NCI-H2171 (cell line): ENCODE data around the gene DSC3.
A peak's percentile ranks its signal among the peaks of the same experiment; 100 is the strongest.

ENCODE experiments used
- DNase-seq: peaks from one replicate; lab custom pipeline; 2025; lab: John Stamatoyannopoulos, UW

DSC3 gene

DNA sequence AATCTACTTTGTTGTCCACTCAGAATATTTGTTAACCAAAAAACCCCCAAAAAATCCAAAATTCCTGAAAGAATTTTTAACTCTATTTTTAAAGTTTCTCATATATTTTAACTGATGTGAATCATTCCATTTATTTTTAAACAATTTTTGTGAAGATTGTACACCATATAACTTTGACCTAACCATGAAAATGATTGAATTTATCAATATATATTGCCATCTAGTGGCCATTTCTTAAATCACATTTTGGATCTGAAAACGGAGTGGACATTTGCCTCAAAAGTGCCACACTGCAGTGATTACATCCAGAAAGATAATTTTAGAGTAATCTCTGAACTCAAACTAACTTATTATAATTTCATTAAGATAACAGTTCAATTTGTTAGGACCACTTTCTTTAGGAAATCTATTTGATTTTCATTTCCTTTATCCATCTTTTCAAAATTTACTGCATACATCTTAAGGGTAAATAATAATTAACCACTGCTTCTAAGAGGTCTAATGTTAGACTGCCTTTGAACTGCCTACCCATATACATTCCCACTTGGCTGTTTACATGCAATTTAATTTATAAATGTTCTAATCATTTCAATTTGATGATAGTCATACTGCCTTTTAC lies 71.1 kb downstream of the DSC3 start:
- peak; percentile 1 for DNase-seq

DNA sequence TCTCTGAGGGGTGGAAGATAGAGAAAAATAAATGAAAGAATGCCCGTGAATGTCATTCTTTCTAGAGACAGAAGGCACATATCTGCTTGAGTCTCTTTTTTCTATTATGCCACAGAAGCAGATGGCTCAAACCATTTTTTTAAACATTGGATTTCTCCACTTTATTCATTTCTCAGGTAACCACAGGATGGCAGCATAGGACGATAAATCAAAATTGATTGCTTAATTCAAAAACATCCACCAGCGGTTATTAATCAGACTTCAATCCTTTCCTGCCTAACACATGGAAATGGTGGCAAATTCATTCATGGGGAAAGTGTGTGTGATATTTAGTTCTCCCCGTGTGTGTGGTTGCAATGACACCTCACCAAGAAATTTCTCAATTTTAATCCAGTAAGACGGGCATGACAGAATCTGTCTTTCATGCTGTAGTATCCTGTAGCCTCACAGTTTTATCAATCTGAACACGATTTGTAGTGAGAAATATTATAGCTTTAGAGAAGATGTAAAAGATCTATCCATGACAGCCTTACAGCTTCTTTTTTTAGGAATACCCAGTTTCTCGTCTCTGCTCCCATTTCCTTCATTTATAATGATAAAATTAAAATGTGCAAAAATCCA lies 72.2 kb downstream of the DSC3 start:
- peak; percentile 57 for DNase-seq

DNA sequence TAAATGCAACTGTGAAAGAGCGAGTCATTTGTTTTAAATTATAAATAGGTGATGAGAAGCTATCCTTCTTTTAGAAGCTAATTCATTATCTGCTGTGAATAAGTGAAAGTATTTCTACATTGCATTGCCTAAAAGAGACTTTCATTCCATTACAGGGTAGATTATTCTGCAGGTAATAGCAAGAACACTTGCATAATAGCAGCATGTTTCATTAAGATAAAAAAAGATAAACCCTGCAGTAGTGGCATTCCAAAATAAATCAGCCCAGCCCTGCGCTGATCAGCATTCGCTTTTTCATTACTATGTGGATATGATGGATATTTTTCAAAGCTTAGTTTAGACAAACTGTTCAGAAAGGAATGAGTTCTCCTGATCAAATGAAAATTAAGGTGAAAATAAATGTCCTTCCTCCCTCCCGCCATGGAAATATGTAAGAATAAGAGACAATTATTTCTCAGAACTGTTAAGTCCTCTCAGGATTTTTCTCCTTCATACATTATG lies 72.8 kb downstream of the DSC3 start:
- DNase-seq, result no peak

DNA sequence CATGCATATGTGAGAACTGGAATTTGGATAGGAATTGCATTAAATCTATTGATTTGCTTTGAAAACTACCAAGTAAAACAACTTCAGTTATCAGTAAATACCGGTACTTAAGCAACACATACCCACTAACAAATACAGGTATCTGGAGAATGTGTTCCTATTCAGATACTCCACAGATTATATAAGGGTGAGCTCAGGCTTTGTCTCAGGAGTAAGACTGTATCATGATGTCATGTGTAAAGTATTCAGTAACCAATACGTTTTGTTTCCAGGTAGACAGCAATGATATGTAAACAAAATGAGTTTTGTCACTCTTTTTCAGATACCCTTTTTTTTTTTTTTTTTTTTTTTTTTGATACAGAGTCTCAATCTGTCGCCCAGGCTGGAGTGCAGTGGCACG lies 74.8 kb downstream of the DSC3 start:
- no peak for DNase-seq

DNA sequence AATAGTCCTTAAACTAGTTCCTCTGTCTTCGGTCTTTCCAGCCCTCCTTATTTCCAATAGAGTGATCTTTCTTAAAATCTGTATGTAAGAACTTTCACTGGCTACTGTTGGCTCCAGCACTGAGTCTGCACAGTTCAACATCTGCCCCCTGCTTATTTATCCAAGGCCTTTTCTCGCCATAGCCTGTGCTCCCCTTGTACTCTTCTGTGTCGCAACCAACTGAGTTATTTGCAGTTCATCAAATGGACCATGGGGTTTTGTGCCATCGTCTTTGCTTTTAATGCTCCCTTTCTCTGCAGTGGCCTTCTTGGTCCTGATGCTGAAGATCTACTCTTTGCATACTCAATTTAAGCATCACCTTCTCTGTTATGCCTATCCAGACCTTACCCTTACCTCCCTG lies 77.3 kb downstream of the DSC3 start:
- no peak for DNase-seq

DNA sequence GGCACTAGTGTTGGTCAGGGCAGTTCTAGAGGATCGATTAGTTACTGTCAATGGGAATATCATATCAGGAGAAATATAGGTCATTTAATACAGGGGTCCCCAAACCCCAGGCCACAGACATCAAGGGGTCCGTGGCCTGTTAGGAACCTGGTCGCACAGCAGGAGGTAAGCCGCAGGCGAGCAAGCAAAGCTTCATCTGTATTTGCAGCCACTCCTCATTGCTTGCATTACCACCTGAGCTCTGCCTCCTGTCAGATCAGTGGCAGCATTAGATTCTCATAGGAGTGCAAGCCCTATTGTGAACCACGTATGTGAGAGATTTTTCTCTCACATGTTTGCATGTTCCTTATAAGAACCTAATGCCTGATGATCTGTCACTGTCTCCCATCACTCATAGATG lies 81.9 kb downstream of the DSC3 start:
- no peak for DNase-seq

DNA sequence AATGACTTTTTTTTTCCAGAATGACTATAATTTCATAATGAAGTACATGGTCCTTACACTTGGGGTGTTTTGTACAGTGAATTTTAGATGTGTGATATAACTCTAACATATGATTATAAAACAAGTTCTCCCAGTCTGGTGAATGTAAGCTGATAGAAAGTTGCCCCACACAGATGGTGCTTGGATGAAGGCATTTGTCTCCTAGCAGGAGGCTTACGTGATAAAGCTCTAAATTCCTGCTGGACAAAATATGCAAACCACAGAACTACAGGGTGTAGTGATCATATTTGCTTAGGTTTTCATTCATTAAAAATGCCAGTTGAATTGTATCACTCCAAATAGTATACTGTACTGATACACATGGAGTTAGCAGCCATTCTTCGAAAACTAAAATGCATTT lies 85.5 kb downstream of the DSC3 start:
- no peak for DNase-seq

DNA sequence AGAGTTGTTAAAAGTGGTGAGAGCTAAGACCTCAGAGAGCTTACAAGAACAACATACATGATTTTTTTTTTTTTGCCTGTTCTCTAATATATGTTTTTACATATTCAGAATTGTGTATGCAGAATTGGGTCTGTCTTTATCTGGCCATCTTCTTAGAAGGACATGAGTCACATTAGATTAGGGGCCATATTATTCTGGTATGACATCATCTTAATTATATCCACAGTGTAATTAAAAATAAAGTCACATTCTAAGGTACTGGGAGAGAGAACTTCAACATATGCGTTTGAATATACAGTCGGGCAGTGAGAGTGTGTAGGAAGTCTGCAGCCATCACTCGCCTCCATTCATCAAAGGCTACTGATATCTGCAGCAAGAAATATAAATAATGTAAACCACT lies 88.3 kb downstream of the DSC3 start:
- DNase-seq, result no peak

DNA sequence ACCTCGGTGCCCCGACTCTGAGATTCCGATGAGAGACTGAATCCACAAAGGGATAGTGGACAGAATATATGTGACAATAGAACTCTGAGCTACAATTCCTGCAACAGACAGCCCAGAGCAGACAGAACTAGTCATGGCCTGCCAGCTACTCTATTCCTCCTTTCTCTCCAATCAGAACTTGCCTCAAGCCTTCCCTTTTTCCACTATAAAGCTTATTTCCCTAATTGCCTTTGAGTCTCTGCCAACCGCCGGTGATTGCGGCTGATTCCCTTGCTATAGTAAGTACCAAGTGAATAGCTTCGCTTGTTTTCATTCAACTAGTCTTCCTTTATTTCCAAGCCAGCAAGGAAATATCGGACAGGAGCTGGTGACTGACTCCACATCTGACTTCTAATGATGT lies 96.8 kb downstream of the DSC3 start:
- DNase-seq, result no peak

DNA sequence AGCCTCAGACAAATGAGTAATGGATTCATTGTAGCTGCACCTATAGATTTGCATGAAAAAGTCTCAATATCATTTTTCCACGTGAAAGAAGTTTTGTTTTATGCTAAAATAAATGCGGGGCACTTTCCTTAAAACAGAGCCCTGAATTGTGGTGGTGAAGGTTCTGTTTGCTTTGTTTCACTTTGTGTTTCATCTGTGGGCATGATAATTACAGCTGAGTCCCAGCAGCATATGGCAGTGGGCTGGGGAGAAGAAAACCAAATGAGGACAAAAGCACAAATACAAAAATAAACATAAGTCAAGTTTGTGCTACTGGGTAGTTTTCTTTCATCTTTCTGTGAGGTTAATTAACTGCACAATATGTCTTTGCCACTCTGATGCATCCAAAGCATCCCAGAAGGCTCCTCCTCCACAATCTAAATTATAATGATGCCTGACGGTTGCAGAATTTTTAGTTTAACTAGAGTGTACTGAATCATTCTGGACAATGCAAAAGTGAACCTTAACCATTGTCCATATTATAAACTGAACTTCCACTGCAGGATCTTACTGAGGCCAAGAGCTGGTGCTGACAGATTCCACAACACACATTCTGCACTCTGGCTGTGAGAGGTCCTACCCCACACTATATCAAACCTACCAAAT lies 97.6 kb downstream of the DSC3 start:
- no peak for DNase-seq

DNA sequence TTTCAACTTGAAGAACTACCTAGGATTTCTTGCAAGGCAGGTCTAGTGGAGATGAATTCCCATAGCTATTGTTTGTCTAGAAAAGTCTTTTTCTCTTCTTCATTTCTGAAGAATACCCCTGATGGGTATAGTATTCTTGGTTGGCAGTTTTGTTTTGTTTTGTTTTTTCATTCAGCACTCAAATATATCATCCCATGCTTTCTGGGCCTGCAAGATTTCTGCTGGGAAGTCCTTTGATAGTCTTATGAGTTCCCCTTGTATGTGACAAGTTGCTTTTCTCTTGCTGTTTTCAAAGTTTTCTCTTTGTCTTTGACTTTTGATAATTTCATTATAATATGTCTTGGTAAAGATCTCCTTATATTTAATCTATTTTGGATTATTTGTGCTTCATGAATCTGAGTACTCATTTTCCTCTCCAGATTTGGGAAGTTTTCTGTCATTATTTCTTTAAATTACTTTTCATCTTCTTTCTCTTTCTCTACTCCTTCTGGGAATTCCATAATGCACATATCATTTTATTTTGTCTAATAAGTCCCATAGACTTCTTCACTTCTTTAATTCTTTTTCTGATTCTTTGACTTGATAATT lies 101.5 kb downstream of the DSC3 start:
- DNase-seq, result no peak
